SK-N-SH (cell line): ENCODE measurements around the gene MXRA8. TPM values are rescaled to one million over a fixed set of nuclear protein-coding genes. Genes with fewer than 3 reads are reported as not detected.

Experiments used
- CTCF ChIA-PET: fragments of 300-600, 350-600 bp; formaldehyde crosslinking; extraction: SDS; loops from one replicate; lab custom pipeline; 2021; lab: Yijun Ruan, JAX
- POLR2A ChIA-PET: fragments of 350-600 bp; sonication (Branson Sonifier 250); formaldehyde crosslinking; extraction: SDS; loops from one replicate; lab custom pipeline; 2020; ENCODE audit warnings: antibody characterized with exemption, inconsistent platforms; lab: Yijun Ruan, JAX
- DNase-seq: peaks from one replicate; pipeline ENCODE4 v3.0.0; 2012
- H2AFZ ChIP-seq: fragments of 200-600 bp; sonication (generic); 2 replicates; pipeline ENCODE4 v1.8.1; 2016; ENCODE audit warnings: antibody characterized with exemption, mild to moderate bottlenecking, low read depth
- H3F3A ChIP-seq: fragments of 200-600 bp; sonication (generic); replicated peaks from 2 replicates; pipeline ENCODE3; 2016; ENCODE audit warnings: antibody characterized with exemption, mild to moderate bottlenecking; ENCODE audit not compliant: insufficient read depth
- H3K27ac ChIP-seq, 2 experiments: fragments of 200-500 bp in 1 of 2; fragments of 200-600 bp in 1 of 2; sonication (Bioruptor generic) in 1 of 2; sonication (generic), shearing (Covaris generic) in 1 of 2; 2 replicates each; pipeline versions ENCODE4 v1.5.1 to v1.6.1; 2014 to 2016; ENCODE audit warnings: low read depth in 2 of 2, inconsistent platforms in 1 of 2, low read length in 1 of 2, mild to moderate bottlenecking in 1 of 2, mixed read lengths in 1 of 2
- H3K27me3 ChIP-seq: fragments of 200-600 bp; sonication (generic), shearing (Covaris generic); 2 replicates; pipeline ENCODE4 v1.6.1; 2016; ENCODE audit warnings: mixed run types; ENCODE audit not compliant: insufficient read depth
- H3K36me3 ChIP-seq, 2 experiments: fragments of 200-500 bp in 1 of 2; fragments of 200-600 bp in 1 of 2; sonication (Bioruptor generic) in 1 of 2; sonication (generic) in 1 of 2; replicated peaks in 1 of 2; 2 replicates each; pipeline versions ENCODE3 to v1.5.1; 2014 to 2016; ENCODE audit warnings: low read length in 1 of 2, mild to moderate bottlenecking in 1 of 2; ENCODE audit not compliant: insufficient read depth in 2 of 2, control insufficient read depth in 1 of 2
- H3K4me1 ChIP-seq, 2 experiments: fragments of 200-500 bp in 1 of 2; fragments of 200-600 bp in 1 of 2; sonication (Bioruptor generic) in 1 of 2; sonication (generic), shearing (Covaris generic) in 1 of 2; 2 replicates each; pipeline versions ENCODE4 v1.5.1 to v1.6.1; 2014 to 2016; ENCODE audit warnings: low read depth in 1 of 2, low read length in 1 of 2, mixed run types in 1 of 2; ENCODE audit not compliant: insufficient read depth in 2 of 2, control insufficient read depth in 1 of 2
- H3K4me2 ChIP-seq: fragments of 200-600 bp; sonication (generic), shearing (Covaris generic); 2 replicates; pipeline ENCODE4 v1.6.1; 2017; ENCODE audit warnings: mixed run types
- H3K4me3 ChIP-seq, 2 experiments: fragments of 200-500 bp in 1 of 2; fragments of 200-600 bp in 1 of 2; sonication (Bioruptor generic) in 1 of 2; sonication (generic), shearing (Covaris generic) in 1 of 2; 2 replicates each; pipeline versions ENCODE4 v1.5.1 to v1.8.1; 2014 to 2016; ENCODE audit warnings: low read depth in 2 of 2, inconsistent platforms in 1 of 2, low read length in 1 of 2, mild to moderate bottlenecking in 1 of 2, mixed read lengths in 1 of 2, moderate library complexity in 1 of 2
- H3K79me2 ChIP-seq: fragments of 200-600 bp; sonication (generic); 2 replicates; pipeline ENCODE4 v1.8.1; 2017; ENCODE audit warnings: mild to moderate bottlenecking; ENCODE audit not compliant: insufficient read depth
- H3K9ac ChIP-seq: fragments of 200-600 bp; sonication (generic); 2 replicates; pipeline ENCODE4 v1.6.1; 2017; ENCODE audit warnings: mixed run types
- H3K9me2 ChIP-seq: fragments of 200-600 bp; sonication (generic); 2 replicates; pipeline ENCODE4 v1.6.1; 2017; ENCODE audit warnings: mixed run types
- H3K9me3 ChIP-seq: fragments of 200-600 bp; sonication (generic); 2 replicates; pipeline ENCODE4 v1.6.1; 2017; ENCODE audit warnings: mixed run types, mild to moderate bottlenecking, moderate library complexity
- H4K20me1 ChIP-seq: fragments of 200-600 bp; sonication (generic); 2 replicates; pipeline ENCODE4 v1.6.1; 2017; ENCODE audit warnings: mild to moderate bottlenecking, mixed run types; ENCODE audit not compliant: insufficient read depth
- CHD2 ChIP-seq: fragments of 150-350 bp; IDR thresholded peaks from 2 replicates; pipeline ENCODE4 v1.6.1; 2018; ENCODE audit warnings: low read length; ENCODE audit not compliant: partially characterized antibody
- CTCF ChIP-seq: fragments of 200-600 bp; sonication (generic); IDR thresholded peaks from 2 replicates; pipeline ENCODE4 v1.6.1; 2017; ENCODE audit warnings: antibody characterized with exemption, mild to moderate bottlenecking, moderate library complexity
- ELF1 ChIP-seq: IDR thresholded peaks from 2 replicates; pipeline ENCODE4 v1.4.0; 2012
- EP300 ChIP-seq, 2 experiments: IDR thresholded peaks; 2 replicates each; pipeline versions ENCODE4 v1.4.0 to v1.6.1; 2012; ENCODE audit warnings: borderline replicate concordance in 1 of 2, low read depth in 1 of 2, low read length in 1 of 2
- FOSL2 ChIP-seq: IDR thresholded peaks from 2 replicates; pipeline ENCODE4 v1.4.0; 2012; ENCODE audit warnings: low read depth, mild to moderate bottlenecking, moderate library complexity, borderline replicate concordance
- FOXJ3 ChIP-seq: sonication (generic); formaldehyde crosslinking; IDR thresholded peaks from 2 replicates; pipeline ENCODE4 v1.5.1; 2020; ENCODE audit warnings: mild to moderate bottlenecking, missing genetic modification reagents
- FOXM1 ChIP-seq: IDR thresholded peaks from 2 replicates; pipeline ENCODE4 v1.4.0; 2012; ENCODE audit warnings: low read depth, mild to moderate bottlenecking
- GABPA ChIP-seq: IDR thresholded peaks from 2 replicates; pipeline ENCODE4 v1.4.0; 2012; ENCODE audit warnings: low read depth, mild to moderate bottlenecking
- GATA2 ChIP-seq: sonication (generic); formaldehyde crosslinking; IDR thresholded peaks from 2 replicates; pipeline ENCODE4 v1.5.0; 2020; ENCODE audit warnings: mild to moderate bottlenecking, missing genetic modification reagents
- JUND ChIP-seq: IDR thresholded peaks from 2 replicates; pipeline ENCODE4 v1.4.0; 2012
- MAX ChIP-seq: IDR thresholded peaks from 2 replicates; pipeline ENCODE4 v1.4.0; 2012; ENCODE audit warnings: low read depth
- MEF2A ChIP-seq: IDR thresholded peaks from 2 replicates; pipeline ENCODE4 v1.4.0; 2012; ENCODE audit warnings: low read depth, borderline replicate concordance
- MXI1 ChIP-seq: IDR thresholded peaks from 2 replicates; pipeline ENCODE4 v1.6.1; 2012; ENCODE audit warnings: mild to moderate bottlenecking, low read depth, low read length, improper control_type of control experiment
- NFIC ChIP-seq: IDR thresholded peaks from 2 replicates; pipeline ENCODE4 v1.4.0; 2012; ENCODE audit warnings: borderline replicate concordance
- NRF1 ChIP-seq: IDR thresholded peaks from 2 replicates; pipeline ENCODE4 v1.6.1; 2012; ENCODE audit warnings: low read depth, mild to moderate bottlenecking, low read length
- POLR2AphosphoS5 ChIP-seq: IDR thresholded peaks from 2 replicates; pipeline ENCODE4 v1.6.1; 2012; ENCODE audit warnings: low read depth, low read length
- RAD21 ChIP-seq: IDR thresholded peaks from 2 replicates; pipeline ENCODE4 v1.6.1; 2012; ENCODE audit warnings: mild to moderate bottlenecking, low read length
- RCOR1 ChIP-seq: fragments of 150-350 bp; IDR thresholded peaks from 2 replicates; pipeline ENCODE4 v1.6.1; 2017; ENCODE audit warnings: antibody characterized with exemption, low read length
- RXRA ChIP-seq: IDR thresholded peaks from 2 replicates; pipeline ENCODE4 v1.4.0; 2012; ENCODE audit warnings: low read depth, mild to moderate bottlenecking, borderline replicate concordance
- SIN3A ChIP-seq: IDR thresholded peaks from 2 replicates; pipeline ENCODE4 v1.6.1; 2012; ENCODE audit warnings: low read depth, mild to moderate bottlenecking, low read length, moderate library complexity, borderline replicate concordance
- TCF12 ChIP-seq: IDR thresholded peaks from 2 replicates; pipeline ENCODE4 v1.4.0; 2012
- USF1 ChIP-seq: IDR thresholded peaks from 2 replicates; pipeline ENCODE4 v1.4.0; 2012; ENCODE audit warnings: low read depth, borderline replicate concordance
- USF2 ChIP-seq: fragments of 150-350 bp; IDR thresholded peaks from 2 replicates; pipeline ENCODE4 v1.6.1; 2017; ENCODE audit warnings: antibody characterized with exemption, low read length, low read depth, borderline replicate concordance
- ZBTB33 ChIP-seq: IDR thresholded peaks from 2 replicates; pipeline ENCODE4 v1.4.0; 2012; ENCODE audit warnings: low read depth, borderline replicate concordance
- WGBS: methylation state at CpG from one replicate; pipeline ENCODE4 v1.1.6; 2017; ENCODE audit warnings: low lambda C conversion rate; 5-methylcytosine and 5-hydroxymethylcytosine counted together
- polyA plus RNA-seq, 3 experiments: library from polyadenylated mRNA; depleted of rRNA; stranded (reverse); fragments of >200 nt; gene quantifications; 2 replicates each; pipeline ENCODE4 v1.2.3, GENCODE V29; 2012

MXRA8 gene
- polyA plus RNA-seq, 1 of the 3 experiments (the other 2 are of a cell fraction), result 2.5 TPM

DNA sequence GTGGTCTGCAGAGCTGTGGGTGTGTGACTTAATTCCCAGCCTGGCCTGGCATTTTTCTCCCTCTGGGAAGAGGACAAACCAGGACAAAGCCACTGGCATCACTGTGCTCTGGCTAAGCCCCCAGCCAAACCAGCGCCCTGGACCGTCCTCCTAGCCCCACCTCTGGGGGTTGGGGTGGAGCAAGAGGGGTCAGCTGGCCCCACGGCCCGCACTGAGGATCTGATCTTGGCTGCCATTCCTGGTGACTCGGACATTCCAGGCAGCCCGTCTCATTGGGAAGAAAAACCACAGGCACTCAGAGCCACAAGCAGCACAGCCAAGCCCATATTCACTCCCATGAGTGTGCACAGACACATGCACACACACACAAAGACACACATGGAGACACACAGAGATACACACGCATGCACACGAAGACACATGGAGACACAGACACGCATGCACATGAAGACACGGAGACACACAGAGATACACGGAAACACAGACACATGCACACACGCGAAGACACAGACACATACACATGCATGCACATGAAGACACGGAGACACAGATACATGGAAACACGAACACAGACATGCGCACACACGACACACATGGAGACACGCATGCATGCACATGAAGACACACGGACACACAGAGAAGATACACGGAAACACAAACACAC is 2.3 kb upstream of the MXRA8 start:
- H3K27me3 ChIP-seq, result no peaks in the 10 kb centered on the region
- no peaks in the 10 kb centered on the region for H4K20me1 ChIP-seq
- H3K9ac ChIP-seq, result no peak overlapping the region; the same call in 1 of the 2 replicates
- no peaks in the 10 kb centered on the region for H3K79me2 ChIP-seq
- no peaks in the 10 kb centered on the region for H3K36me3 ChIP-seq
- peaks cover 8% of the 10 kb centered on the region for H3F3A ChIP-seq
- H2AFZ ChIP-seq, result no peak overlapping the region; the same call in 1 of the 2 replicates
- peak; percentile 78 for DNase-seq
- no peaks in the 10 kb centered on the region for H3K9me2 ChIP-seq
- H3K4me1 ChIP-seq, result peaks cover 20 to 39% of the 10 kb centered on the region in 2 experiments; a peak in 3 of 4 replicates
- 55% methylated on average over 16 of the region's 20 CpGs for WGBS
- POLR2A ChIA-PET, result interaction anchor here (1.6 kb wide), 1 partner anchor 15 kb away, joined by 6 read pairs; the partner anchor contains the start of gene AURKAIP1
- peak overlapping the region; percentile 88 to 98 for H3K27ac ChIP-seq
- H3K4me2 ChIP-seq, result peak overlapping the region; percentile 70; the same call in 1 of the 2 replicates
- CTCF ChIA-PET, result interaction anchor here (0.6 to 3.6 kb wide), 2 partner anchors 9 to 10 kb away, joined by 3 to 37 read pairs; no protein-coding TSS in a partner anchor
- H3K4me3 ChIP-seq, result no peak overlapping the region
- no peaks in the 10 kb centered on the region for H3K9me3 ChIP-seq
- TF ChIP-seq CTCF (no peak), POLR2AphosphoS5 (peak; percentile 62), FOSL2 (peak; percentile 90; the same call in 1 of the 2 replicates), JUND (no peak; the same call in 1 of the 2 replicates), RAD21 (no peak), TCF12 (peak; percentile 68), RXRA (no peak; the same call in 1 of the 2 replicates), GATA2 (CRISPR knock-in tag) (no peak), FOXM1 (no peak), RCOR1 (no peak), ZBTB33 (no peak), MEF2A (no peak), EP300 (IDR thresholded peaks at IDR 0.05; ENCODE audit: borderline replicate concordance in 1 of 2, low read depth in 1 of 2, low read length in 1 of 2) (peak in 1 of 2 experiments; percentile 63; a peak in 1 of 4 replicates), FOXJ3 (no peak), NFIC (peak; percentile 90), SIN3A (peak; percentile 44; the same call in 1 of the 2 replicates), MXI1 (no peak), NRF1 (no peak), ELF1 (no peak), MAX (peak; percentile 53; the same call in 1 of the 2 replicates), USF2 (no peak), GABPA (no peak), CHD2 (no peak), USF1 (peak; percentile 68; the same call in 1 of the 2 replicates)
